Tibial nerve (tissue), 4 donors: ENCODE measurements around the gene SFXN5. TPM values are rescaled to one million over a fixed set of nuclear protein-coding genes. Genes with fewer than 3 reads are reported as not detected.

Experiments
- DNase-seq, 2 donors: peaks; one replicate each; pipeline ENCODE4 v3.0.0-alpha.2; 2019; ENCODE audit warnings: low spot score in 2 of 2
- H3K27ac ChIP-seq, 4 donors: fragments of 200-600 bp; sonication (generic) in 3 of 4; one replicate each; pipeline ENCODE4 v1.5.1; 2017 to 2019; ENCODE audit warnings: mild to moderate bottlenecking in 1 of 4
- H3K27me3 ChIP-seq, 2 donors: fragments of 200-600 bp; sonication (generic) in 1 of 2; one replicate each; pipeline versions ENCODE4 v1.5.1 to v1.6.0; 2017 to 2019
- H3K36me3 ChIP-seq, 3 donors: fragments of 200-600 bp; sonication (generic); one replicate each; pipeline ENCODE4 v1.5.1; 2018 to 2019
- H3K4me1 ChIP-seq, 4 donors: fragments of 200-600 bp; sonication (generic) in 3 of 4; one replicate each; pipeline ENCODE4 v1.5.1; 2017 to 2019
- H3K4me3 ChIP-seq, 4 donors: fragments of 200-600 bp; sonication (generic) in 3 of 4; one replicate each; pipeline ENCODE4 v1.5.1; 2017 to 2019; ENCODE audit warnings: mild to moderate bottlenecking in 1 of 4, moderate library complexity in 1 of 4
- H3K9me3 ChIP-seq, 4 donors: fragments of 200-600 bp; sonication (generic) in 3 of 4; one replicate each; pipeline ENCODE4 v1.5.1; 2017 to 2019
- EP300 ChIP-seq, 2 donors: sonication (generic); formaldehyde crosslinking; IDR thresholded peaks; one replicate each; pipeline ENCODE4 v1.6.1; 2017; ENCODE audit warnings: antibody characterized with exemption in 2 of 2, mild to moderate bottlenecking in 1 of 2
- POLR2A ChIP-seq, 2 donors: fragments of 450-650 bp; IDR thresholded peaks; one replicate each; pipeline ENCODE4 v1.6.1; 2017; ENCODE audit warnings: antibody characterized with exemption in 2 of 2, mild to moderate bottlenecking in 2 of 2, moderate library complexity in 2 of 2
- WGBS, 2 donors: methylation state at CpG; one replicate each; pipeline ENCODE4 v1.1.5; 2018; 5-methylcytosine and 5-hydroxymethylcytosine counted together
- total RNA-seq, 4 donors: library from RNA; depleted of rRNA; stranded (reverse); fragments of >200 nt; gene quantifications; one replicate each; pipeline ENCODE4 v1.1.0, GENCODE V29; 2016
- TF ChIP-seq, protein P1 (sequence below), 5 experiments: fragments of 200-600 bp in 3 of 5; fragments of 450-650 bp in 2 of 5; sonication (generic) in 3 of 5; IDR thresholded peaks; one replicate each; pipeline ENCODE4 v1.5.1; 2016 to 2019; ENCODE audit warnings: antibody characterized with exemption in 5 of 5, mild to moderate bottlenecking in 3 of 5, moderate library complexity in 2 of 5

Gene SFXN5
- total RNA-seq, 4 donors from 2014 or later: 13.8 to 58.1 (median 21.7) TPM

DNA sequence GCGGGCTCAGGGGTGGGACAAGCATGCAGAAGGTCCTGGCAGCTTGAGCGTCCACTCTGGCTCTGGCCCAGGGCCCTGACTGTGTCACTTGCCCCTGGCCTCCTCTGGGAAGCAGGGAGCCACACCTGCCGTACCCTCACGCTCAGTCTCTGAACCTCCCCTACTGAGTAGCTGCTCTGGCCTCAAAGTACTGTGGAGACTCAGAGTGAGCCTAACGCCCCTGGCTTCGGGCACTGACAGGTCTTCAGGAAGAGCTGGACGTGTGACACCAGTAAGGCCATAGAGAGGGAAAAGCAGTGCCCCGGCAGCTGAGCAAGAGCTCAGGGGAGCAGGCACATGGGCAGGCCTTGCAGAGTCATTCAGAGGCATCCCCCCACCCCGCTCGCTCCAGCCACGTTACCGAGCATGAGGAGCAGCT is 73.3 kb downstream of the SFXN5 start:
- H3K4me1 ChIP-seq: peaks cover 0 to 5% (median 0%) of the 10 kb centered on the region in 4 donors
- H3K4me3 ChIP-seq: no peak overlapping the region
- H3K27me3 ChIP-seq: no peaks in the 10 kb centered on the region
- no peaks in the 10 kb centered on the region for H3K9me3 ChIP-seq
- TF ChIP-seq EP300 (IDR thresholded peaks at IDR 0.05) (no peak), POLR2A (IDR thresholded peaks at IDR 0.05) (no peak)
- TF ChIP-seq, protein P1, sequence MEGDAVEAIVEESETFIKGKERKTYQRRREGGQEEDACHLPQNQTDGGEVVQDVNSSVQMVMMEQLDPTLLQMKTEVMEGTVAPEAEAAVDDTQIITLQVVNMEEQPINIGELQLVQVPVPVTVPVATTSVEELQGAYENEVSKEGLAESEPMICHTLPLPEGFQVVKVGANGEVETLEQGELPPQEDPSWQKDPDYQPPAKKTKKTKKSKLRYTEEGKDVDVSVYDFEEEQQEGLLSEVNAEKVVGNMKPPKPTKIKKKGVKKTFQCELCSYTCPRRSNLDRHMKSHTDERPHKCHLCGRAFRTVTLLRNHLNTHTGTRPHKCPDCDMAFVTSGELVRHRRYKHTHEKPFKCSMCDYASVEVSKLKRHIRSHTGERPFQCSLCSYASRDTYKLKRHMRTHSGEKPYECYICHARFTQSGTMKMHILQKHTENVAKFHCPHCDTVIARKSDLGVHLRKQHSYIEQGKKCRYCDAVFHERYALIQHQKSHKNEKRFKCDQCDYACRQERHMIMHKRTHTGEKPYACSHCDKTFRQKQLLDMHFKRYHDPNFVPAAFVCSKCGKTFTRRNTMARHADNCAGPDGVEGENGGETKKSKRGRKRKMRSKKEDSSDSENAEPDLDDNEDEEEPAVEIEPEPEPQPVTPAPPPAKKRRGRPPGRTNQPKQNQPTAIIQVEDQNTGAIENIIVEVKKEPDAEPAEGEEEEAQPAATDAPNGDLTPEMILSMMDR (IDR thresholded peaks at IDR 0.05): no peak
- 94 to 95% methylated on average over 12 of the region's 12 CpGs for WGBS, 2 donors
- peaks cover 0 to 41% (median 0%) of the 10 kb centered on the region in 3 donors for H3K36me3 ChIP-seq
- no peak for DNase-seq
- no peak overlapping the region for H3K27ac ChIP-seq

DNA sequence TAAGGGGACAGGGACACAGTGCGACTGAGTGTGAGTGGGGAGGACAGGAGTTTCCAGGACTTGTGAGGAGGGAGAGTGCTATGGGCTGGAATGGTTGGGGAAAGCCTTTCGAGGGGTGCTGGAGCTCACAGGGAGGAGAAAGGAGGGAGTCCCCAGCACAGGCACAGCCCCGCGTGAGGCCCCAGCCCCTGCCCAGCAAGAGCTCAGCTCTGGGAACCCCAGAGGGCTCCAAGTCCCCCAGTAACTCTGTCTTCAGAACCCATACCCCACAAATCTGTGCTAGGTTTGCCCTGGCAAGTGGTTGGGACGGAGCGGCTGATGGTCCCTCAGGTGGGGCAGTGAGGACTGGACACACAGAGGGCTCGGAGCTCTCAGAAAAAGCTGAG is 75.4 kb downstream of the SFXN5 start:
- Histone ChIP-seq H3K27me3 (no peaks in the 10 kb centered on the region), H3K4me1 (peaks cover 0 to 11% (median 0%) of the 10 kb centered on the region in 4 donors), H3K9me3 (no peaks in the 10 kb centered on the region), H3K4me3 (no peak overlapping the region), H3K36me3 (peaks cover 0 to 37% (median 0%) of the 10 kb centered on the region in 3 donors), H3K27ac (no peak overlapping the region)
- TF ChIP-seq POLR2A (IDR thresholded peaks at IDR 0.05) (no peak), EP300 (IDR thresholded peaks at IDR 0.05) (no peak)
- TF ChIP-seq, protein P1 (IDR thresholded peaks at IDR 0.05): no peak
- 92 to 93% methylated on average over 7 of the region's 7 CpGs for WGBS, 2 donors
- DNase-seq: no peak

DNA sequence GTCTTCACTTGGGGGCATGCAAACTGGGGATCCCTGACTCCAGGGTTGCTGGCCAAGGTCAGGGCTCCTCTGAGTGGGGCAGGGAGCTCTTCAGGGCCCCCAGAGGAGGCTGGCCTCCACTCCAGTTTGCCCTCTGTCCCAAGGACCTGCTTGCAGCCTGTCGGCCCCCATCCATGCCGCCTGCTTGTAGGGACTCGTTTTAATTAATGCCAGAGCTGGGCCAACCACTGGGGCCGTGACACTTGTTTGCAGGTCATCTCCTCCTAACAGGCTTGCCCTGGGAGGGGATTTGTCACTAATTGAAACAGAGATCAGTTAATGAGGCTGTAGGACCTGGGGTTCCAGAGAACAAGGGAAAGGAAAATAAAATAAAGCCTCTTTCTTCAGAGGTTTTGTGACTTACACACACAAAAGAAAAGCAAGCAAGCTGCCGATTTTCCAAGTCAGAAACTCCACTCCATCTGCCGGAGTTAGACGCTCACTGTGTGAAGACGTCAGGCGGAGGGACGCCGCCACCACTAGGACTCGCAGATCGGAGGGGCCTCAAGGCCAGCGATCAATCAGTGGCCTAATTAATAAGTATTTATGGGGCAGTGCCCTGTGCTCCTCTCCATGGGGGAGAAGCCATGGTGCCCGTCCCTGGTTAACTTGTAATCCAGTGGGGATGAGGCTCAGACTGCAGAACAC is 75.9 kb downstream of the SFXN5 start:
- 71 to 73% methylated on average over 14 to 15 of the region's 15 CpGs for WGBS, 2 donors
- Histone ChIP-seq H3K27ac (no peak overlapping the region), H3K9me3 (no peaks in the 10 kb centered on the region), H3K36me3 (peaks cover 0 to 33% (median 0%) of the 10 kb centered on the region in 3 donors), H3K27me3 (no peaks in the 10 kb centered on the region), H3K4me3 (no peak overlapping the region), H3K4me1 (peaks cover 0 to 12% (median 0%) of the 10 kb centered on the region in 4 donors)
- DNase-seq: no peak
- TF ChIP-seq POLR2A (IDR thresholded peaks at IDR 0.05) (no peak), EP300 (IDR thresholded peaks at IDR 0.05) (no peak)
- TF ChIP-seq, protein P1 (IDR thresholded peaks at IDR 0.05): no peak

DNA sequence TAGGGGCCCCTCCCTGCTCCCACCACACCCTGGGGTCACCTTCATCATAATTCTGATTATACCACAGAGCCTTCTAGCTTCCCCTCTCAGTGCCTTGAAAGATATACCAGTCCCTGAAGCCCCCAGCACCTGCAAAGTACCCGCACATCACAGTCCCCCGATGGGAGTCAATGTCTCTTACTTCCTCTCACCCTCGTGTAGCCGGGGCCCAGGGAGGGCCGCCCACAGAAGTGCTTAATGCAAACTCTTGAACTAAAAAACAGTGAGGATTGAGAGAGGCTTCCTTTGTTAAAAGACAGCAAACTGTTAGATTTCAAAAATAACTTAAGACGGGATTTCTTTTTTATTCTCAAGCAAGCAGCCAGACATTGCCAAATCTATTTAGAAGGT is 76.5 kb downstream of the SFXN5 start:
- 44 to 53% methylated on average over 6 of the region's 6 CpGs for WGBS, 2 donors
- Histone ChIP-seq H3K27me3 (no peaks in the 10 kb centered on the region), H3K4me1 (peaks cover 0 to 15% (median 0%) of the 10 kb centered on the region in 4 donors), H3K4me3 (no peak overlapping the region), H3K9me3 (no peaks in the 10 kb centered on the region), H3K36me3 (peaks cover 0 to 29% (median 0%) of the 10 kb centered on the region in 3 donors), H3K27ac (no peak overlapping the region)
- DNase-seq: no peak
- TF ChIP-seq EP300 (IDR thresholded peaks at IDR 0.05) (no peak), POLR2A (IDR thresholded peaks at IDR 0.05) (no peak)
- TF ChIP-seq, protein P1 (IDR thresholded peaks at IDR 0.05): no peak

DNA sequence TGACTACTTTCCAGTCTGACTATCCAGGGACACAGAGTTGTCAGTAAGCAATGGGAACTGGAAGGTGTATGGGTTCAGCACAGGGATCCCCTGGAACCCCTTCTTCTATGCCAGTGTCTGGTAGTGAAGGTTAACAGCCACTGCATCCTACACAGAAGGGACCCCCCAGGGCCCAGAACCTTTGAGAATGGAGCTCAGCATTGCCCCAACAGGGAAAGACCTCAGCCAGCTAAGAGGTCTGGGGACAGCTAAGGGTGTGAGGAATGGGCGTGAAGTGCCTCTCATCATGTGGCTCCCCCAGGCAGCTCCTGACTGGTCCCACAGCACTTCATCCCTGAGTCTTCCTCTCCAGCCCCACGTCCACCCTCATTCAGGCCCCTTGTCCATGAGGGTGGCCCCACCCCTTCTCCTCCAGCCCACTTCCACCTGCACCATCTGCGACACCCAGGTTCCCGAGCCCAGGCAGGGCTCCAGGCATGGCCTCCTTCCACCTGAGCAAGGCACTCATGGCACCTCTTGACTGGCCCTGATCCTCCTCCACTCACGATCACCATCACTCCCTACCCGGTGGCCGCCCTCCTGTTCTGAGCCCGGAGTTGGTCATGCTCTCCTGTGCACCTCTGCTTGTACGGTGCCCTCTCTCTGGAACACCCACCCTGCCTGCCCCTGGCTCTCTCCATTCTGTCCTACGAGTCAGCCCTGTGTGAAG is 77.1 kb downstream of the SFXN5 start:
- Histone ChIP-seq H3K9me3 (no peaks in the 10 kb centered on the region), H3K36me3 (peaks cover 0 to 34% (median 0%) of the 10 kb centered on the region in 3 donors), H3K27me3 (no peaks in the 10 kb centered on the region), H3K27ac (no peak overlapping the region), H3K4me3 (no peak overlapping the region), H3K4me1 (peaks cover 0 to 20% (median 0%) of the 10 kb centered on the region in 4 donors)
- 85 to 93% methylated on average over 10 of the region's 10 CpGs for WGBS, 2 donors
- TF ChIP-seq POLR2A (IDR thresholded peaks at IDR 0.05) (no peak), EP300 (IDR thresholded peaks at IDR 0.05) (no peak)
- no peak for DNase-seq
